RWPE2 (cell line): ENCODE results near the gene TMEM213.
"Not testable (repeated sequence)": the region's sequence is repeated elsewhere in the genome, so short reads cannot be mapped to it uniquely, and the experiment has no call there.

Experiments used
- ATAC-seq: fragments of 200-7000 bp; cut with Tn5 transposase; 3 replicates; pipeline ENCODE4 v1.9.1; 2021; ENCODE audit warnings: low read depth
- DNase-seq: peaks from one replicate; pipeline ENCODE4 v3.0.0-alpha.2; 2020; ENCODE audit warnings: low spot score
- H3K27ac ChIP-seq: fragments of 450-650 bp; 2 replicates; pipeline ENCODE4 v1.5.1; 2017; ENCODE audit warnings: mild to moderate bottlenecking; ENCODE audit not compliant: poor library complexity, severe bottlenecking
- H3K27me3 ChIP-seq: fragments of 250-450 bp; sonication (Bioruptor Pico); 2 replicates; pipeline ENCODE4 v1.5.1; 2021; ENCODE audit warnings: mild to moderate bottlenecking, moderate library complexity; ENCODE audit not compliant: insufficient read depth, poor library complexity, severe bottlenecking
- H3K36me3 ChIP-seq: fragments of 250-450 bp; sonication (Bioruptor Pico); 2 replicates; pipeline ENCODE4 v1.5.1; 2020; ENCODE audit warnings: low read depth, mild to moderate bottlenecking, moderate library complexity
- H3K4me1 ChIP-seq: fragments of 250-450 bp; sonication (Bioruptor Pico); 2 replicates; pipeline ENCODE4 v1.5.1; 2021; ENCODE audit warnings: mild to moderate bottlenecking, moderate library complexity; ENCODE audit not compliant: insufficient read depth, poor library complexity, severe bottlenecking
- H3K4me3 ChIP-seq: fragments of 250-450 bp; sonication (Bioruptor Pico); 2 replicates; pipeline ENCODE4 v1.5.1; 2021; ENCODE audit warnings: mild to moderate bottlenecking, moderate library complexity; ENCODE audit not compliant: severe bottlenecking
- H3K9me3 ChIP-seq: fragments of 250-450 bp; sonication (Bioruptor Pico); 2 replicates; pipeline ENCODE4 v1.5.1; 2021; ENCODE audit warnings: mild to moderate bottlenecking, moderate library complexity; ENCODE audit not compliant: severe bottlenecking
- CTCF ChIP-seq: fragments of 450-650 bp; IDR thresholded peaks from one replicate; pipeline ENCODE4 v1.5.1; 2017; ENCODE audit warnings: mild to moderate bottlenecking, moderate library complexity; ENCODE audit not compliant: poor library complexity, severe bottlenecking

TMEM213 gene

GRCh38 chr7:138796038-138796615 is 1.7 kb upstream of the TMEM213 start:
- Histone ChIP-seq H3K36me3 (no peaks in the 10 kb centered on the region), H3K4me1 (no peaks in the 10 kb centered on the region), H3K27me3 (no peaks in the 10 kb centered on the region), H3K27ac (no peak overlapping the region), H3K4me3 (no peak overlapping the region), H3K9me3 (no peaks in the 10 kb centered on the region)
- no peak for TF ChIP-seq CTCF
- DNase-seq (no peak), ATAC-seq (no peak)

GRCh38 chr7:138797046-138797445 is 748 bp upstream of the TMEM213 start:
- not testable (repeated sequence) for H3K27ac ChIP-seq, H3K9me3 ChIP-seq, H3K36me3 ChIP-seq, H3K4me1 ChIP-seq, H3K27me3 ChIP-seq, DNase-seq, H3K4me3 ChIP-seq, ATAC-seq

- H3K36me3 ChIP-seq: no peaks in the 10 kb centered on the region
- no peaks in the 10 kb centered on the region for H3K9me3 ChIP-seq
- no peak overlapping the region for H3K4me3 ChIP-seq
- H3K27me3 ChIP-seq: no peaks in the 10 kb centered on the region
- no peak overlapping the region for H3K27ac ChIP-seq
- DNase-seq (no peak), ATAC-seq (no peak)
- H3K4me1 ChIP-seq: no peaks in the 10 kb centered on the region
- TF ChIP-seq CTCF: no peak
Observed at GRCh38 chr7:138798836-138799235, 1.0 kb downstream of the TMEM213 start.

- Histone ChIP-seq H3K36me3 (no peaks in the 10 kb centered on the region), H3K9me3 (no peaks in the 10 kb centered on the region), H3K27ac (no peak overlapping the region), H3K27me3 (no peaks in the 10 kb centered on the region), H3K4me1 (no peaks in the 10 kb centered on the region), H3K4me3 (no peak overlapping the region)
- DNase-seq (no peak), ATAC-seq (no peak)
- no peak for TF ChIP-seq CTCF
Observed at GRCh38 chr7:138799336-138800000, 1.7 kb downstream of the TMEM213 start.

- Histone ChIP-seq H3K27me3 (no peaks in the 10 kb centered on the region), H3K27ac (no peak overlapping the region), H3K9me3 (no peaks in the 10 kb centered on the region), H3K36me3 (no peaks in the 10 kb centered on the region), H3K4me1 (no peaks in the 10 kb centered on the region), H3K4me3 (no peak overlapping the region)
- no peak for TF ChIP-seq CTCF
- DNase-seq (no peak), ATAC-seq (no peak)
Observed at GRCh38 chr7:138801256-138801655, 3.5 kb downstream of the TMEM213 start.
